Measurements from ENCODE around the gene PRKCZ. TPM values are rescaled to one million over a fixed set of nuclear protein-coding genes. Genes with fewer than 3 reads are reported as not detected.

Gene PRKCZ
- total RNA-seq, 1 experiment from 2014 or later, result 1.9 TPM

- Histone ChIP-seq H3K36me3 (ENCODE audit: insufficient read depth, low read length, poor library complexity, severe bottlenecking) (no peaks in the 10 kb centered on the region), H3K9me3 (ENCODE audit: low read depth, low read length, poor library complexity, severe bottlenecking) (no peaks in the 10 kb centered on the region), H3K27me3 (replicated peaks; ENCODE audit: insufficient read depth, low read depth, low read length, poor library complexity) (no peaks in the 10 kb centered on the region), H3K27ac (ENCODE audit: low read depth, low read length, poor library complexity, severe bottlenecking) (peak overlapping the region; percentile 80), H3K4me1 (ENCODE audit: insufficient read depth, low read length, poor library complexity, severe bottlenecking) (peaks cover 45% of the 10 kb centered on the region), H3K4me3 (ENCODE audit: low read depth, low read length, poor library complexity, severe bottlenecking) (peak overlapping the region; percentile 65)
- intact Hi-C loops (cut with micrococcal nuclease; ENCODE audit: unreplicated experiment), result loop anchor here (10.0 kb wide), 1 partner anchor 121 kb away; no protein-coding TSS in a partner anchor
- ChIA-PET CTCF (interaction anchor here (0.7 to 3.1 kb wide), 2 partner anchors 188 to 586 kb away, joined by 6 to 70 read pairs; no protein-coding TSS in a partner anchor), POLR2A (ENCODE audit: low non-redundant PET) (interaction anchor here (0.6 kb wide), 2 partner anchors 22 to 248 kb away, joined by 9 to 17 read pairs; no protein-coding TSS in a partner anchor)
- TF ChIP-seq CTCF (conservative IDR thresholded peaks at IDR 0.05; ENCODE audit: low read depth, low read length) (no peak), EZH2 (IDR thresholded peaks at IDR 0.05; ENCODE audit: borderline replicate concordance, low read depth, low read length, poor library complexity, severe bottlenecking) (no peak)
- DNase-seq (ENCODE audit: low spot score), result no peak
- no TSS peak for BruUV-seq (replicated peaks)
Observed at GRCh38 chr1:2193514-2194281, 143.5 kb downstream of the PRKCZ start.

- intact Hi-C loops (cut with micrococcal nuclease; ENCODE audit: unreplicated experiment), result loop anchor here (10.0 kb wide), 1 partner anchor 120 kb away; no protein-coding TSS in a partner anchor
- ChIA-PET POLR2A (ENCODE audit: low non-redundant PET) (interaction anchor here (0.6 to 0.9 kb wide), 2 partner anchors 10 to 248 kb away, joined by 9 to 13 read pairs; no protein-coding TSS in a partner anchor), CTCF (interaction anchor here (0.5 to 3.1 kb wide), 14 partner anchors 11 to 587 kb away, joined by 3 to 70 read pairs (median 4); partner anchors contain the start of genes MORN1, PANK4 and RER1)
- peak within 1 kb of the TSS; percentile 65 for H3K4me3 ChIP-seq (ENCODE audit: low read depth, low read length, poor library complexity, severe bottlenecking)
- no peaks in the 10 kb centered on the region for H3K27me3 ChIP-seq (replicated peaks; ENCODE audit: insufficient read depth, low read depth, low read length, poor library complexity)
- TF ChIP-seq CTCF (conservative IDR thresholded peaks at IDR 0.05; ENCODE audit: low read depth, low read length) (no peak), EZH2 (IDR thresholded peaks at IDR 0.05; ENCODE audit: borderline replicate concordance, low read depth, low read length, poor library complexity, severe bottlenecking) (no peak)
- H3K27ac ChIP-seq (ENCODE audit: low read depth, low read length, poor library complexity, severe bottlenecking), result peak within 1 kb of the TSS; percentile 88
- no peaks in the 10 kb centered on the region for H3K36me3 ChIP-seq (ENCODE audit: insufficient read depth, low read length, poor library complexity, severe bottlenecking)
- no TSS peak for BruUV-seq (replicated peaks)
- DNase-seq (ENCODE audit: low spot score), result peak; percentile 80
- peaks cover 44% of the 10 kb centered on the region for H3K4me1 ChIP-seq (ENCODE audit: insufficient read depth, low read length, poor library complexity, severe bottlenecking)
- H3K9me3 ChIP-seq (ENCODE audit: low read depth, low read length, poor library complexity, severe bottlenecking), result no peaks in the 10 kb centered on the region
Observed at GRCh38 chr1:2194319-2194897, 144.2 kb downstream of the PRKCZ start, which contains the start of gene FAAP20. TSS of gene FAAP20 (minus strand) at chr1:2194772. CDS start at chr1:2194749, 23 bp downstream.

- intact Hi-C loops (cut with micrococcal nuclease; ENCODE audit: unreplicated experiment), result loop anchor here (1.0 to 10.0 kb wide), 3 partner anchors 120 to 352 kb away; no protein-coding TSS in a partner anchor
- BruUV-seq (replicated peaks), result no TSS peak
- Histone ChIP-seq H3K27me3 (replicated peaks; ENCODE audit: insufficient read depth, low read depth, low read length, poor library complexity) (no peaks in the 10 kb centered on the region), H3K36me3 (ENCODE audit: insufficient read depth, low read length, poor library complexity, severe bottlenecking) (no peaks in the 10 kb centered on the region), H3K27ac (ENCODE audit: low read depth, low read length, poor library complexity, severe bottlenecking) (peak overlapping the region; percentile 88), H3K4me3 (ENCODE audit: low read depth, low read length, poor library complexity, severe bottlenecking) (peak overlapping the region; percentile 65), H3K9me3 (ENCODE audit: low read depth, low read length, poor library complexity, severe bottlenecking) (no peaks in the 10 kb centered on the region), H3K4me1 (ENCODE audit: insufficient read depth, low read length, poor library complexity, severe bottlenecking) (peaks cover 37% of the 10 kb centered on the region)
- DNase-seq (ENCODE audit: low spot score), result peak; percentile 94
- ChIA-PET POLR2A (ENCODE audit: low non-redundant PET) (interaction anchor here (0.9 kb wide), 1 partner anchor 10 kb away, joined by 13 read pairs; no protein-coding TSS in a partner anchor), CTCF (interaction anchor here (0.5 to 3.1 kb wide), 16 partner anchors 10 to 1182 kb away, joined by 3 to 70 read pairs (median 3); partner anchors contain the start of genes MORN1, PANK4 and RER1)
- no peak for TF ChIP-seq EZH2 (IDR thresholded peaks at IDR 0.05; ENCODE audit: borderline replicate concordance, low read depth, low read length, poor library complexity, severe bottlenecking)
- TF ChIP-seq CTCF (conservative IDR thresholded peaks at IDR 0.05; ENCODE audit: low read depth, low read length), result peak; percentile 96
Observed at GRCh38 chr1:2194898-2195673, 144.9 kb downstream of the PRKCZ start.
